GM19452 (cell line): ENCODE results near the gene ZBTB40.

Experiments
- ATAC-seq: cut with Tn5 transposase; IDR thresholded peaks from one replicate; pipeline ENCODE4 v1.9.1; 2021; ENCODE audit not compliant: unreplicated experiment

ZBTB40 gene

GRCh38 chr1:22553991-22554522 lies 102.4 kb downstream of the ZBTB40 start:
- ATAC-seq: no peak

DNA sequence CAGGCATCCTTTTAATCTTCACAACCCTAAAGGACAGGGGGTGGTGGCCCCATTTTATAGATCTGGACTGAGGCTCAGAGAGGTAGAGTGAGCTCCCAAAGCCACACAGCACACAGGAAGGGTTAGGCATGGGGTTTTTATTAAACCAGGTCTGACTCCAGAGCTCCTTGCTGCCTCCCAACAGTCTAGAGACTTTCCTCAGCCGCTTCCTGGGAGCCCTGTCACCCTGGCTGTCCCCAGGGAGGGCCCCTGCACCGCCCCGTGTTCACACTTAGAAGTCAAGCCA lies 103.7 kb downstream of the ZBTB40 start:
- no peak for ATAC-seq

DNA sequence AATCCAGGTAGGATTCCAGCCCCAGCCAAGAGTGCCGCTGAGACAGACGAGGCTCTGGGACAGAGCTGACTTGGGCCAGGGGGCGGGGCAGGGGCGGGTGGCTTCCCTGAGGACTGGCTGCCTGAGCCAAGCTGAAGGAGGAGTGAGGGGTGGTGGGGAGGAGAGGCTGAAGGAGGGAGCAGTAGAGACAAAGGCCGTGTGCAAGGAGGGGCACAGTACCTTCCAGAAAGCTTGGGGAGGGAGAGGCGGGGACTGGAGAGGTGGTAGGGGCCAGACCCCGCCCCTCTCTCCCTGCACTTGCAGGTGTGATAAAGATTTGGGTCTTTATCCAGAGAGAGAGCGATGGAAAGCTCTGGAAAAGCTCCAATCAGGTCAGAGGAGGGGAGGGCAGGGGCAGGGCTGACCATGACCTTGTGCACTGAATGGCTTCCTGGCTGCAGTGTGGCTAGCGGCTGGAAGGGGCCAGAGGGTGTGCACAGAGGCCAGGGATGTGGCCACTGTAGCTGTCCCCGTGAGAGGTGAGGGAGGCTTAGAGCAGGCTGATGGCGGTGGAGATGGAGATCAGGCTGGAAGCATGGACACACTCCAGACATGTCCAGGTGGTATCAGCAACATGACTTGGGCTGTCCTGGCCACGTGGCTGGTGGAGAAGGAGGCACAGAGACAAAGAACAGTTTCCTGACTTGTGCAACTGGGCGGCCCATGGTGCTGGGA lies 104.9 kb downstream of the ZBTB40 start:
- ATAC-seq: no peak

DNA sequence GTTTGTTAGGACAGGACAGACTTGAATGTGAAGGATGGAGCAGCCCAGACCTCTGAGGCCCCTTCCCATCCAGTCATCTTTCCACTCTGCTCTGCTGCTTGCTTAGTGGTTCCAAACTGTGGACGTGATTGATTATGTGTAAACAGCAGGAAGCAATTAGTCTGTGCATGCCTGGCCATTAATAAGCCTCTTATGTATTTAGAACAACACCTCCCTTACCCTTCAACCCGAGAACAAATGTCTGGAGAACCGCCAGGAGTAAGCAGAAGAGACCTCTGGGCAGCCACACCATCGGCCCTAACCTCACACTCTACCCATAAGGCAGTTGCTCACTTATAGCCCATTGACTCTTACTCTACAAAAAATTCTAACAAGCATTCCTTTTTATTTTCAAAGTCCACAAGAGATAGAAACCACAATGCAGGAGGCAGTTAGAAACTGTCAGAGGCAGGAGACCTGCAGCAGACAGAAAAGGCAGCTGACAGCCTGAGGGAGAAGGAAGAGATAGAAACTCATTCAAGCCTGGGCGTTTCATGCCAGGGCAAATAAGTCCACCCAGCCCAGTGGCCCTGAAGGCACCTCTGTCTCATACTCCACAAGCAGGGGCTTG lies 105.8 kb downstream of the ZBTB40 start:
- ATAC-seq: no peak

GRCh38 chr1:22562584-22563583 lies 111.2 kb downstream of the ZBTB40 start, which contains the start of gene EPHA8:
Gene EPHA8, plus strand, starts transcription at chr1:22563489. Its CDS starts 147 bp downstream, at chr1:22563636.
- no peak for ATAC-seq

DNA sequence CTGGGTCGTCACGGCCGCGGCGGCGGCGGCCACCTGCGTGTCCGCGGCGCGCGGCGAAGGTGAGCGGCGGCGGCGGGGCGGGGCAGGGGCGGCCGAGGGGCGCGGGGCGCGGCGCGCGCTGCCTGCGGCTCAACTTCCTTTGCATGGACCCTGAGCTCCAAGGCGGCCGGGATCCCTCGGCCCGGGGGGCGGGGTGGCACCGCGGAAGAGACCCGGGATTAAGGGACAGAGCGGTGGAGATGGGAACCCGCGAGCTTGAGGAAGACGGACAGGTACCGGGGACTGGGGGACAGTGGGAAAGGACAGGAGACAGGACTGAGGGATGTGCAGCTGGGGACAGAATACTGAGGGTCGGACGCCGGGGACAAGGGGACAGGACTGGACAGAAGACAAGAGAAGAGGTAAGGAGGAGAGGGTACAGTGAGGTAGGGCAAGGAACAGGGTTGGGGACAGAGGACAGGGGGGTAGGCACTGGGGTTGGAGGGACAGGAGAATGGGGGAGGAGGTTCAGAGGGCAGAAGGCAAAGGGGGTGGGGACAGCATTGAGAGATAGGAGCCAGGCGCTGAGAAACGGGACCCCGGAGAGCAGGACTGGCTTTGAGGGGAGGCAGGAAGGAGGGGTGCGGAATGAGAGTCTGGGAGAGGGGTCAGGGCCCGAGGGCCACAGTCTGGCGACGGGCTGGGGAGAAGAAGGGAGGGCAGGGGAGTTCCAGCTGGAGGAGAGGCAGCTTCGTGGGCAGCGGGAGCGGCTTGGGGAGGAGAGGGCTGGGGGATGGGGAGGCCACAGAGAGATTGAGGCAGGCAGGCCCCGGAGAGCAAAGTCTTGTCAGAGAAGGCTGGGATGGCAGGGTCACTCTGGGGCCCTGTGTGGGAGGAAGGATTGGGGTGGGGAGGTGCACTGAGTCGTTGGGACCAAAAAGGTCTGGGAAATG lies 112.3 kb downstream of the ZBTB40 start:
- no peak for ATAC-seq

GRCh38 chr1:22566161-22566560 lies 114.5 kb downstream of the ZBTB40 start:
- ATAC-seq: no peak

DNA sequence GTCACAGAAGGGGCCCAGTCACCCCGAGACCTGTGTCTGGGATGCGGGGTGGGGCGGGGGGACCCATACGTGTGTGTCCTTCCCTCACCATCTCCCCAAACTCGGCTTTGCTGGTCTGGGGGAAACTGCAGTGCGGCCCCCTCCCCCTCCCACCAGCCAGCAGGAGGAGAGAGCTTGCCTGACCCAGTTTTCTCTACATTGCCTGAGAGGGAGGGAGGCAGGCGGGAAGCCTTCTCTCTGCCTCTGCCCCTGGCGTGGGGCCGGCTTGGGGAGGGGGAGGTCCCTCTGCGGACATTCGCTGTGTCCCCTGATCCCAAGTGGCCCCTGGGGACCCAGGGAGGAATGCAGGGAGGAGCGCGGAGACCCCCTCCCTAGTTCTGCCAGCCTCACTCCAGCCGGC lies 115.5 kb downstream of the ZBTB40 start:
- ATAC-seq: no peak

- no peak for ATAC-seq
Observed at GRCh38 chr1:22567994-22568393, 116.3 kb downstream of the ZBTB40 start.

GRCh38 chr1:22569269-22569668 lies 117.6 kb downstream of the ZBTB40 start:
- no peak for ATAC-seq

- ATAC-seq: no peak
Observed at GRCh38 chr1:22570140-22570909, 118.7 kb downstream of the ZBTB40 start.

- no peak for ATAC-seq
Observed at GRCh38 chr1:22572818-22573217, 121.2 kb downstream of the ZBTB40 start.

- no peak for ATAC-seq
Observed at GRCh38 chr1:22573237-22573636, 121.6 kb downstream of the ZBTB40 start.

DNA sequence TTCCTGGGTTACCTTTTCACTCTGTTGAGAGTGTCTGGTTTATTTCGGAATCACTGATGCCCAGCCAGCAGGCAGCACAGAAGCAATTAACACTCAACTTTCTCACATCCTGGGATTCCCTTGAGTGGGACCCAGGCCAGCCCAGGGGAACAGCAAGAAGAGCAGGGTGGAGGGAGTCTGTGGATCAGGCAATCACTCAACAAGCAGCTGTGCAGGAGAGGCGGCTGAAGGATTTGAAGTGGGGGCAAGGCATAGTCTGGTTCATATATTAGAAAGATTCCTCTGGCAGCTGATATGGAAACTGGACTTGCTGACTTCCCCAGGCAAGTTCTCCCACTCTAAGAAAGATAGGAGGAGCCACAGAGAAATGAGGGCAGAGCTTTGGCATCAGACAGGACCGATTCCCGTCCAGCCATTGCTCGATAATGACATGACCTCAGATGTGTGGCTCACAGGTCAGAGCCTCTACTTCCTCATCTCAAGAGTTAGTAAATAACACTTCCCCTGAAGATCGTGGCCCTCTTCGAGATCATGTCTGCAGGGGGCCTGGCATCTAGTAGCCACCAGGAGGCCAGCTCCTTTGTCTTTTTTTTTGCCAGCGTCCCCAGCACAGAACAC lies 124.0 kb downstream of the ZBTB40 start:
- ATAC-seq: no peak

GRCh38 chr1:22576150-22576544 lies 124.5 kb downstream of the ZBTB40 start:
- no peak for ATAC-seq

GRCh38 chr1:22576617-22577016 lies 125.0 kb downstream of the ZBTB40 start:
- no peak for ATAC-seq

- ATAC-seq: no peak
Observed at GRCh38 chr1:22578732-22579361, 127.2 kb downstream of the ZBTB40 start.

GRCh38 chr1:22579541-22580155 lies 128.0 kb downstream of the ZBTB40 start:
- no peak for ATAC-seq
